ENCODE measurements around the gene PANK4.

PANK4 gene

DNA sequence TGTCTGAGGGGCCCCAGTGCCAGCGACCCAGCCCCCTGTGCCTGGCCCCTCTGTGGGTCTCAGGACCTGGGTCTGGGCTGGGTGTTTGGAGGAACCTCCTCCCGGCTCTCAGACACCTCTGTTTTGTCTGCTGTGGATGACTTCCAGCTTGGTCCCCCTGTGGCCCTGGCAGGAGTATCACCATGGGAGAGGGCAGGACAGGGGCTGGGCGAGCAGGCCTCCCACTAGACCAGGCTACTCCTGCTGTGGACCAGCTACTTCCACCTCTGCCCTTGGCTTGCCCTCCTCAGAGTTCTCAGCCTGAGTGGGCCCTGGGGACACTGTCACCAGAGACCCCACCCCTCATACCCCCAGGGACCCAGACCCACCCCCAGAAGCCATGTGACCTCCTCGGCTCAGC is 28.5 kb downstream of the PANK4 start:
- no peak for DNase-seq (ENCODE audit: low read depth in 2 of 2)

DNA sequence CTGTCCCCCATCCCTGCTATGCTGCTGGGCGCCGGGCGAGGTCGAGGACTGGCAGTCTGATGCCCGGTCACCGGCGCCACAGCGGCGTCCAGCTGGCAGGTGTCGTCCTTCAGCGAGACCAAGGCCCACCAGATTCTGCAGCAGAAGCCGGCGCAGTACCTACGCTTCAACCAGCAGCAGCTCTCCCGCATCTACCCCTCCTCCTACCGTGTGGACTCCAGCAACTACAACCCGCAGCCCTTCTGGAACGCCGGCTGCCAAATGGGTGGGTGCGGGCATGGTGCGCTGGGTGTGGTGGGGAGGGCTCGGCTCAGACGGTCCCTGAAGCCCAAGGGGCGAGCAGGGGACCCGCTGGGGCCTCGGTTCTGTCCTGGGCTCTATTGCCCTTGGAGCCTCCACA is 29.6 kb downstream of the PANK4 start:
- no peak for DNase-seq (ENCODE audit: low read depth in 2 of 2)

DNA sequence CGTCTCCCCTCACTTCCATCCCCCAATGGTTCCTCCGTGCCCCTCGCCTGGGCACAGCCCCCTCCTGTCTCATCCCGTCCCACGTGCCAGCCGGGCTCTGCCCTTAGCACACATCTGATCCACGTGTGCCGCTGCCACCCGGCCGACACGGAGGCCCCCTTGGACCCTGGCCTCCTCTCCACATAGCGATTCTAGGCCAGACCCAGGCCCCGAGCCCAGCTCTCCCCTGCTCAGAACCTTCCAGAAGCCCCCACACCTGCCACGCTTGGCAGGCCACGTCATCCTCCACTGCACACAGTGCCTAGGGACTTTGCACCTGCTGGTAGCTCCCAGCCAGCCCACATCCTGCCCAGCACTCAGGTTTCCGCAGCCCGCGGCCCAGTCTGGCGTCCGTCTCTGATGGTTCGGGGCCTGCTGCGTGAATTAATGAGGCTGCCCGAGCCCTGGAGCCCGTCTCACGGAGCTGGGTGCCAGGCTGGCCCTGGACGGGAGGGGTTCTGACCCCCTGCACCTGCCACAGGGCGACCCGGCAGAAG is 30.2 kb downstream of the PANK4 start:
- DNase-seq (ENCODE audit: low read depth in 2 of 2), result no peak

GRCh38 chr1:2495546-2495945 is 30.9 kb downstream of the PANK4 start:
- no peak for DNase-seq (ENCODE audit: low read depth in 2 of 2)

DNA sequence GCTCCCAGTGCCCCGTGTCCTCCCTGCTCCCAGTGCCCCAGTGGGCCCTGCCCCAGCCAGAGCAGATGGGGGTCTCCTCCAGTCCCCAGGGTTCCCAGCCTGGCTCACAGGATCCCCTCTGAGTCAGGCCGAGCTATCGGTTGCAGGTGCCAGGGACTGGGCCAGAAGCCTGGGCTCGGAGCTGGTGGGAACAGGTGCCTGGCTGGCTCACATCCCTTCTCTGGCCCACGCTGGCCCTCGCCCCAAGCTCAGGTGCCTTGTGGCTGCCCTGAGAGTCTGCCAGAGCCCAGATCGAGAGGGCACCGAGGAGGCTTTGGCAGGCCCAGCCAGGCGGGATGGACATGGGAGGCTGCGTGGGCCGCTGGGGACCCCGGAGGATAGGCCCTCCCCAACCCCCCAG is 31.4 kb downstream of the PANK4 start:
- DNase-seq (ENCODE audit: low read depth in 2 of 2), result no peak

DNA sequence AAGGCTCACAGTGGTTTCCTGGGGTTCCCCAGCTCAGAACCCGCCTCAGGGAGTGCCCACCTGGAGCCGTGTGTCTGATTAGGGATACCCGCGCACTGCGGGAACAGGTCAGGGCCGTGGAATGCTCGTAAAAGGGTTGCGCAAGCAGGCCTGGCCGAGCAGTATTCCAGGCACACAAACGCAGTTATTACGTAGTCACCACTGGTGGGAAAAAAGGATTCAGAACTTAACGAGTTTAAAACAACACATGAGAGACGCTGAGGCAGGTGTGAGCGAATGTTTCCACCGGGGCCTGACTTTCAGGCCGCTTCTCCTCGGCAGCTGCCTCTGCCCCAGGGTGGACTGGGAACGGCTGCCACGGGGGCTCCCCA is 32.1 kb downstream of the PANK4 start:
- no peak for DNase-seq (ENCODE audit: low read depth in 2 of 2)

DNA sequence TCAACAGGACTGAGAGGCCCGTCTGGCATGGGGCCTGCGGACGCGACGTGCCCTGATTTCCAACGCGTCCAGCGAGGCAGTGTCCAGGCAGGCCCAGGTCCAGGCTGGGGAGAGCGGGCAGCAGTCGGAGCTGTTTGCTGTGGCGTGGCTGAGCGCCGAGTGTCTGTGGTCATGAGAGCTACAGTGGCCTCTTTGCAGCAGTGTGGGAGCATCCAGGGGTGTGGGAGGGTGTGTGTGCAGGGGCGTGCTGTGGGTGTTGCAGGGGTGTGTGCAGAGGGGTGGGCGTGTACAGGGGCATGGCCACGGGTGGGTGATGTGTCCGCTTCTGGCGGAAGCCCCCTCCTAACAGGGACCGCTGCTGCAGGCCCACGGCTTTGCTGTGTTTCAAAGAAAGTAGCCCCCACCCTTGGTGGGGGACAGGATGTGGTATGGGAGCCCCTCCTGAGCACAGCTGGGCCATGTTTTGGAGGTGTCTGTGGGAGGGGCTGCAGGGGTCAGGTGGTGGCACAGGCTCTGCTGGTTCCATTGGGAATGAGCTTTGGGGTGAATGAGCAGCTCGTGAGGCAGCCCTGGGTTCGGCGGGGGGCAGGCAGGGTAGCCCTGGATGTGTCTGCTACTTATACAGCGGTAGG is 32.6 kb downstream of the PANK4 start:
- DNase-seq (ENCODE audit: low read depth in 2 of 2), result no peak

- no peak for DNase-seq (ENCODE audit: low read depth in 2 of 2)
These were observed 33.2 kb downstream of the PANK4 start for GRCh38 chr1:2493218-2493617.

DNA sequence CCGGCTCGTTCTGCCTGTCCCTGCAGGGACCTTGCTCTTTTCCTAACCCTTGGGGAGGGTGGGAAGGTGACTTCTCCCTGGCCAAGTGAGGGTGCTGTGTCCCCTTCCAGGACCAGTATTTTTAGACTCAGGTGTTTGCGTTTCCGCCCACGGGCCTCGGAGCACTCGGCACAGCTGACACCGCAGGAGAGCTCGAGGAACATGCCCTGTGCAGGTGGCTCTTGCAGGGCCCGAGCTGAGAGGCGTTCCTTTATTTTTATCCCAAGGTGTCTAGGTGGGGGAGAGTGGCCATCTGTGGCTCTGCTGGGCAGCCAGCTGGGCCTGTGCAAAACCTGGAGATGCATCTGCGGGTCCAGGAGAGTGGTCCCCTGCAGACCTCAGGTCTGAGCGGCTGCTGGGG is 34.3 kb downstream of the PANK4 start:
- no peak for DNase-seq (ENCODE audit: low read depth in 2 of 2)

GRCh38 chr1:2489615-2490014 is 36.8 kb downstream of the PANK4 start:
- DNase-seq (ENCODE audit: low read depth in 2 of 2), result no peak

GRCh38 chr1:2488688-2489087 is 37.7 kb downstream of the PANK4 start:
- DNase-seq (ENCODE audit: low read depth in 2 of 2), result no peak

DNA sequence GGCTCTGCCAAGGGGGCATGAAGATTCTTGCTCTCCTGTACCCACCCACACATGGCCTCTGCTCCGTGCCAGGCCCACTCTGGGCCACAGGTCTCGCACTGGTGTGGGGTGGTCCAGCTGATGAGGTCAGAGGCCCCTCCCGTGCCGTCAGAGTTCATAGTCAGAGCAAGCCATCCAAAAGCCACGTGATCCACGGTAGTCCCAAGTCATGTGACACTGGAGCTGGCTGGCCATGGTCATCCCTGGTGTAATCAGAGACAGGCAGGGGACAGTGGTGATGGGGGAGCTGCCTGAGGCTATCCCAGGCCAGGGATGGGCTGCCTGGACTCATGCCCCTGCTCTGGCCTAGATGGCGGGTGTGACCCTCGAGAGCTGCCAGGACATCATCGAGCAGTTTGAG is 39.8 kb downstream of the PANK4 start:
- no peak for DNase-seq (ENCODE audit: low read depth in 2 of 2)

- no peak for DNase-seq (ENCODE audit: low read depth in 2 of 2)
These were observed 40.4 kb downstream of the PANK4 start for GRCh38 chr1:2486041-2486440.

DNA sequence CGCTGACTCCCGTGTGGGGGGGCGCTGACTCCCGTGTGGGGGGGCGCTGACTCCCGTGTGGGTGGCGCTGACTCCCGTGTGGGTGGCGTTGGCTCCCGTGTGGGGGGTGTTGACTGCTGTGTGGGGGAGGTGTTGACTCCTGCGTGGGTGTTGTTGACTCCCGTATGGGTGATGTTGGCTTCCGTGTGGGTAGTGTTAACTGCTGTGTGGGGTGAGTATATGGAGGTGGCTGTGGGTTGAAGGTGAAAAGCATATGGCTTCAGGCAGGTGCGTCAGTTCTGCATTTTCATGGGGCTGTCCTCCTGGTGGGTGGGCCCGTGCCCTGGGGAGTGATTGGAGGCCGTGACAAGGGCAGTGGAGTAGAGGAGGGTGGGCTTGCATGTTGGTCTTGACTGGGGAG is 42.4 kb downstream of the PANK4 start:
- no peak for DNase-seq (ENCODE audit: low read depth in 2 of 2)

DNA sequence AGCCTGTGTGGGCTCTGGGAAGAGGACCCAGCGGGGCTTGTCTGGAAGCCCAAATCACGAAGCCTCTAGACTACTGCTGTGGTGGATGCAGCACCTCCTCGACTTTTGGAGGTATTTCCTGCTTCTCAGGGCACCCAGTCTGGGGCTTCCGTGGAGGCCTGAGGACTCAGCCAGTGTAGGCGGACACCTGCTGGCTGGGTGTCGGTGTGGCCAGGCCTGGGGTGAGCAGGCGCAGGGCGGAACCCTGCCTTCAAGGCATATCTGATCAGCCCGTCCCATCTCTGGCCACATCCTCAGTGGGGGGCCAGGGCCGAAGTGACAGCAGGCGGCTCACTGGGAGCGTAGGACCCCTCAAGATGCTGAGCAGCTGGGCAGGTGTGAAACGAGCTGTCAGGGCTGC is 43.4 kb downstream of the PANK4 start:
- DNase-seq (ENCODE audit: low read depth in 2 of 2), result no peak

- DNase-seq (ENCODE audit: low read depth in 2 of 2), result no peak
These were observed 43.8 kb downstream of the PANK4 start for GRCh38 chr1:2482588-2482987.

- no peak for DNase-seq (ENCODE audit: low read depth in 2 of 2)
These were observed 44.5 kb downstream of the PANK4 start for GRCh38 chr1:2481885-2482284.

- no peak for DNase-seq (ENCODE audit: low read depth in 2 of 2)
These were observed 45.4 kb downstream of the PANK4 start for GRCh38 chr1:2480986-2481364.

- DNase-seq (ENCODE audit: low read depth in 2 of 2), result no peak
These were observed 46.0 kb downstream of the PANK4 start for GRCh38 chr1:2480236-2480985.

GRCh38 chr1:2479618-2480017 is 46.8 kb downstream of the PANK4 start:
- DNase-seq (ENCODE audit: low read depth in 2 of 2), result no peak

- DNase-seq (ENCODE audit: low read depth in 2 of 2), result no peak
These were observed 47.2 kb downstream of the PANK4 start for GRCh38 chr1:2479186-2479585.

- DNase-seq (ENCODE audit: low read depth in 2 of 2), result no peak
These were observed 48.5 kb downstream of the PANK4 start for GRCh38 chr1:2477791-2478499.

DNA sequence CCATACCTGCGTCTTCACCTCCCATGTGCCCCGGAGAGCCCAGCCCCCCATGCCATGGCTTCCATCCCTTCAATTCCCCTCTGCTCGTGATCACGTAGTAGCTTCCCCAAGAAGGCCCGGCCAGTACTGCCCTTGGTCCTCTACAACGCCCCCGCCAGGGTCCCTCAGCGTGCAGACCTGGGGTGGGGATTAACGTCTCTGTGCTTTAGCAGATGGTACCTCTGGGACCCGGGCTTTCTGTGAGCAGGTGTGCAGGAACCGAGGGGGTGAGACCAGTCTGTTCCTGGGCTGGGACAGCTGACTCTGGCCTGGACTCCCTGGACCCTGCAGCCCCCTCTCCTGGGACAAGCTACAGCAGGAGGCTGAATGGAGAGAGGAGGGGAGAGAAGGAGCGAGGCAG is 49.1 kb downstream of the PANK4 start:
- no peak for DNase-seq (ENCODE audit: low read depth in 2 of 2)
